IMR-90 (cell line): ENCODE results near the gene SBNO1. TPM values are rescaled to one million over a fixed set of nuclear protein-coding genes. Genes with fewer than 3 reads are reported as not detected.

Experiments
- ATAC-seq: fragments of 200-7000 bp; cut with Tn5 transposase; 2 replicates; pipeline ENCODE4 v1.9.1; 2020; ENCODE audit warnings: low read depth, mild to moderate bottlenecking, moderate library complexity
- BruUV-seq: library from RNA; stranded (reverse); fragments of 400-500 nt; replicated peaks from 2 replicates; lab custom pipeline; 2021; lab: Mats Ljungman, UMichigan
- CTCF ChIA-PET: fragments of 300-600 bp; formaldehyde crosslinking; extraction: SDS; loops from one replicate; lab custom pipeline; 2021; ENCODE audit warnings: antibody characterized with exemption; lab: Yijun Ruan, JAX
- POLR2A ChIA-PET: fragments of 300-600 bp; sonication (Branson Sonifier 250); formaldehyde crosslinking; loops from one replicate; lab custom pipeline; 2022; ENCODE audit warnings: antibody characterized with exemption; ENCODE audit not compliant: unreplicated experiment; lab: Charles Lee
- DNase-seq: peaks from one replicate; pipeline ENCODE4 v3.0.0; 2013
- H2AFZ ChIP-seq: replicated peaks from 2 replicates; pipeline ENCODE3; 2013; ENCODE audit warnings: low read length, mild to moderate bottlenecking; ENCODE audit not compliant: poor library complexity
- H2AK5ac ChIP-seq: 2 replicates; pipeline ENCODE4 v1.6.1; 2013; ENCODE audit warnings: low read depth, low read length, inconsistent platforms
- H2AK9ac ChIP-seq: replicated peaks from 2 replicates; pipeline ENCODE3; 2013; ENCODE audit warnings: mild to moderate bottlenecking, low read depth, low read length, moderate library complexity; ENCODE audit not compliant: poor library complexity
- H2BK120ac ChIP-seq: 2 replicates; pipeline ENCODE4 v1.6.1; 2013; ENCODE audit warnings: low read depth, low read length, inconsistent platforms
- H2BK15ac ChIP-seq: 3 replicates; pipeline ENCODE4 v1.6.1; 2013; ENCODE audit warnings: low read depth, low read length, inconsistent platforms
- H2BK20ac ChIP-seq: 2 replicates; pipeline ENCODE4 v1.6.1; 2013; ENCODE audit warnings: low read depth, mild to moderate bottlenecking, inconsistent platforms, low read length, moderate library complexity
- H2BK5ac ChIP-seq: 2 replicates; pipeline ENCODE4 v1.6.1; 2013; ENCODE audit warnings: mild to moderate bottlenecking, low read depth, low read length, inconsistent platforms; ENCODE audit not compliant: poor library complexity, severe bottlenecking
- H3K14ac ChIP-seq: replicated peaks from 2 replicates; pipeline ENCODE4 v1.6.1; 2013; ENCODE audit warnings: low read depth, low read length, inconsistent platforms
- H3K18ac ChIP-seq: 2 replicates; pipeline ENCODE4 v1.6.1; 2013; ENCODE audit warnings: low read depth, low read length, control low read depth
- H3K23ac ChIP-seq: 2 replicates; pipeline ENCODE4 v1.6.1; 2013; ENCODE audit warnings: low read depth, low read length, inconsistent platforms
- H3K27ac ChIP-seq: 2 replicates; pipeline ENCODE4 v1.5.1; 2013; ENCODE audit warnings: mild to moderate bottlenecking, control low read depth, low read length; ENCODE audit not compliant: insufficient read depth
- H3K27me3 ChIP-seq: 2 replicates; pipeline ENCODE4 v1.6.1; 2013; ENCODE audit warnings: low read length; ENCODE audit not compliant: control insufficient read depth, insufficient read depth
- H3K36me3 ChIP-seq: 2 replicates; pipeline ENCODE4 v1.6.1; 2013; ENCODE audit warnings: low read length, mixed read lengths; ENCODE audit not compliant: control insufficient read depth, insufficient read depth
- H3K4ac ChIP-seq: 2 replicates; pipeline ENCODE4 v1.6.1; 2013; ENCODE audit warnings: low read depth, low read length, inconsistent platforms
- H3K4me1 ChIP-seq: 2 replicates; pipeline ENCODE4 v1.6.1; 2013; ENCODE audit warnings: low read length, mixed read lengths; ENCODE audit not compliant: control insufficient read depth, insufficient read depth
- H3K4me2 ChIP-seq: 2 replicates; pipeline ENCODE4 v1.6.1; 2013; ENCODE audit warnings: low read depth, mild to moderate bottlenecking, control low read depth, low read length, moderate library complexity
- H3K4me3 ChIP-seq: 2 replicates; pipeline ENCODE4 v1.5.1; 2013; ENCODE audit warnings: low read depth, mild to moderate bottlenecking, control low read depth, low read length, moderate library complexity; ENCODE audit not compliant: insufficient read depth
- H3K56ac ChIP-seq: 2 replicates; pipeline ENCODE4 v1.6.1; 2013; ENCODE audit warnings: low read length, inconsistent platforms; ENCODE audit not compliant: insufficient read depth; ENCODE audit errors: extremely low read depth
- H3K79me1 ChIP-seq, 2 experiments: 2 replicates each; pipeline ENCODE4 v1.6.1; 2013; ENCODE audit warnings: low read length in 2 of 2, inconsistent platforms in 1 of 2, low read depth in 1 of 2
- H3K9ac ChIP-seq: 2 replicates; pipeline ENCODE4 v1.6.1; 2013; ENCODE audit warnings: low read depth, low read length, control low read depth
- H3K9me1 ChIP-seq: 2 replicates; pipeline ENCODE4 v1.6.1; 2013; ENCODE audit warnings: low read length, inconsistent platforms; ENCODE audit not compliant: insufficient read depth
- H3K9me3 ChIP-seq: 2 replicates; pipeline ENCODE4 v1.6.1; 2013; ENCODE audit warnings: low read length; ENCODE audit not compliant: control insufficient read depth, insufficient read depth
- H4K20me1 ChIP-seq: 2 replicates; pipeline ENCODE4 v1.6.1; 2013; ENCODE audit warnings: low read length, inconsistent platforms; ENCODE audit not compliant: insufficient read depth
- H4K5ac ChIP-seq: 2 replicates; pipeline ENCODE4 v1.6.1; 2013; ENCODE audit warnings: mild to moderate bottlenecking, low read depth, low read length, control low read depth
- H4K8ac ChIP-seq, 2 experiments: 2 replicates each; pipeline ENCODE4 v1.6.1; 2013; ENCODE audit warnings: low read depth in 2 of 2, low read length in 2 of 2, control low read depth in 1 of 2, inconsistent platforms in 1 of 2
- H4K91ac ChIP-seq: 2 replicates; pipeline ENCODE4 v1.6.1; 2013; ENCODE audit warnings: low read depth, low read length, inconsistent platforms; ENCODE audit not compliant: insufficient read depth
- FOS ChIP-seq: fragments of 150-350 bp; IDR thresholded peaks from 2 replicates; pipeline ENCODE4 v1.6.1; 2016; ENCODE audit warnings: low read depth, low read length
- MXI1 ChIP-seq: IDR thresholded peaks from 2 replicates; pipeline ENCODE4 v1.6.1; 2012; ENCODE audit warnings: low read depth, mild to moderate bottlenecking, low read length, moderate library complexity, borderline replicate concordance
- WGBS, 2 experiments: methylation state at CpG; one replicate each; pipeline versions ENCODE4 v1.1.5 to v1.1.7; 2013; ENCODE audit warnings: missing lambda C conversion rate in 2 of 2; ENCODE audit not compliant: insufficient read length in 1 of 2; ENCODE audit errors: extremely low coverage in 2 of 2; 5-methylcytosine and 5-hydroxymethylcytosine counted together
- dilution Hi-C: fragments of 300-500 bp; cut with HindIII; formaldehyde crosslinking; loops from one replicate; pipeline ENCODE4 v1.14.3; 2018; ENCODE audit warnings: low sequenced_read_pairs; ENCODE audit not compliant: unreplicated experiment
- in situ Hi-C: fragments of 300-500 bp; cut with MboI; formaldehyde crosslinking; loops from 3 replicates; pipeline ENCODE4 v1.14.3; 2019; ENCODE audit warnings: low sequenced_read_pairs, inconsistent platforms, mixed read lengths
- intact Hi-C: fragments of 100-400 bp; cut with micrococcal nuclease; formaldehyde crosslinking; loops from 2 replicates; pipeline ENCODE4 v1.10.0; 2022
- polyA plus RNA-seq, 3 experiments: library from polyadenylated mRNA; depleted of rRNA; stranded (reverse); fragments of >200 nt; gene quantifications; 2 replicates each; pipeline ENCODE4 v1.2.3, GENCODE V29; 2012; ENCODE audit warnings: low replicate concordance in 1 of 3
- total RNA-seq: library from RNA; depleted of rRNA; stranded (reverse); fragments of >200 nt; gene quantifications from 2 replicates; pipeline ENCODE4 v1.2.3, GENCODE V29; 2012

Gene SBNO1
- total and polyA plus RNA-seq, 2 of the 4 experiments (the other 2 are of a cell fraction): 5.3 to 24.9 TPM

GRCh38 chr12:123398177-123398549 lies 33.5 kb upstream of the SBNO1 start:
- Histone ChIP-seq H2BK120ac (0 out of 2 replicates have a peak overlapping the region, but pooled peaks have one; percentile 1), H3K4me2 (no peak overlapping the region), H3K4me3 (no peak overlapping the region), H4K20me1 (peaks cover 48% of the 10 kb centered on the region), H3K4me1 (peaks cover 4% of the 10 kb centered on the region; the same call in 1 of the 2 replicates), H2BK20ac (no peak overlapping the region), H4K8ac (no peak overlapping the region), H2AK9ac (peak overlapping the region; percentile 65), H3K9ac (no peak overlapping the region), H4K91ac (no peak overlapping the region), H2BK15ac (no peak overlapping the region), H3K56ac (no peak overlapping the region), H3K18ac (no peak overlapping the region), H3K4ac (0 out of 2 replicates have a peak overlapping the region, but pooled peaks have one; percentile 26), H3K27me3 (no peaks in the 10 kb centered on the region), H2AK5ac (peak overlapping the region; percentile 52; the same call in 1 of the 2 replicates), H3K36me3 (peaks cover 53% of the 10 kb centered on the region), H2AFZ (peak overlapping the region; percentile 8), H3K14ac (no peak overlapping the region), H3K27ac (peak overlapping the region; percentile 60; the same call in 1 of the 2 replicates), H3K9me1 (peaks cover 6% of the 10 kb centered on the region; the same call in 1 of the 2 replicates), H4K5ac (no peak overlapping the region; the same call in 1 of the 2 replicates), H3K9me3 (no peaks in the 10 kb centered on the region), H2BK5ac (no peak overlapping the region), H3K23ac (no peak overlapping the region), H3K79me1 (peaks cover 25 to 70% of the 10 kb centered on the region in 2 experiments)
- ChIA-PET CTCF (no interaction called here), POLR2A (no interaction called here)
- 100% methylated on average over 1 of the region's 10 CpGs; no CpG with 5 or more reads in 1 of the 2 experiments for WGBS, 2 experiments
- no peak for DNase-seq
- no TSS peak for BruUV-seq
- intact Hi-C loops: no loop called here
- dilution Hi-C loops: no loop called here
- TF ChIP-seq MXI1 (no peak), FOS (no peak)
- no peak for ATAC-seq
- in situ Hi-C loops: no loop called here
